GM12875 (cell line): Measurements from ENCODE around the gene ZNF24.
A peak's percentile ranks its signal among the peaks of the same experiment; 100 is the strongest.

Source experiments
- H3K4me3 ChIP-seq: one replicate; pipeline ENCODE4 v1.5.1; 2011; ENCODE audit warnings: low read depth, low read length, control low read depth
- CTCF ChIP-seq: IDR thresholded peaks from 2 replicates; pipeline ENCODE4 v1.5.1; 2011; ENCODE audit warnings: low read depth, mild to moderate bottlenecking, control low read depth, inconsistent platforms, low read length, moderate library complexity, borderline replicate concordance; ENCODE audit not compliant: insufficient read depth

ZNF24 gene

GRCh38 chr18:35343936-35344735, at the start of gene ZNF24:
Gene ZNF24 (minus strand): TSS chr18:35344420. CDS start chr18:35340650, 3,770 bp downstream.
- H3K4me3 ChIP-seq, result peak within 1 kb of the TSS; percentile 96
- TF ChIP-seq CTCF, result no peak

GRCh38 chr18:35393716-35394115, 49.5 kb upstream of the ZNF24 start:
- H3K4me3 ChIP-seq, result no peak overlapping the region
- no peak for TF ChIP-seq CTCF

GRCh38 chr18:35392375-35392774, 48.2 kb upstream of the ZNF24 start:
- TF ChIP-seq CTCF, result no peak
- H3K4me3 ChIP-seq, result no peak overlapping the region

GRCh38 chr18:35390951-35391700, 46.9 kb upstream of the ZNF24 start:
- H3K4me3 ChIP-seq, result no peak overlapping the region
- TF ChIP-seq CTCF, result no peak

GRCh38 chr18:35389095-35389618, 44.9 kb upstream of the ZNF24 start:
- TF ChIP-seq CTCF, result no peak
- H3K4me3 ChIP-seq, result no peak overlapping the region

- peak; percentile 31; the same call in 1 of the 2 replicates for TF ChIP-seq CTCF
- no peak overlapping the region for H3K4me3 ChIP-seq
These were observed 42.9 kb upstream of the ZNF24 start for GRCh38 chr18:35387152-35387571.
